Adrenal gland (tissue), 5 donors: Measurements from ENCODE around the gene NIPBL.

Source experiments
- POLR2A ChIP-seq, 2 donors: fragments of 450-650 bp; IDR thresholded peaks; one replicate each; pipeline ENCODE4 v1.6.1; 2017; ENCODE audit warnings: antibody characterized with exemption in 2 of 2, mild to moderate bottlenecking in 2 of 2, moderate library complexity in 1 of 2
- TF ChIP-seq, protein P1 (sequence below), 6 experiments: fragments of 450-650 bp in 4 of 6; fragments of 200-600 bp in 2 of 6; sonication (generic) in 1 of 6; IDR thresholded peaks; 1 replicate in 5 of 6; 2 replicates in 1 of 6; pipeline versions ENCODE4 v1.5.1 to v1.8.0; 2016 to 2021; ENCODE audit warnings: antibody characterized with exemption in 6 of 6, mild to moderate bottlenecking in 2 of 6, moderate library complexity in 1 of 6
- donor health status: DM: no; HTN: no; CAD: no.

DNA sequence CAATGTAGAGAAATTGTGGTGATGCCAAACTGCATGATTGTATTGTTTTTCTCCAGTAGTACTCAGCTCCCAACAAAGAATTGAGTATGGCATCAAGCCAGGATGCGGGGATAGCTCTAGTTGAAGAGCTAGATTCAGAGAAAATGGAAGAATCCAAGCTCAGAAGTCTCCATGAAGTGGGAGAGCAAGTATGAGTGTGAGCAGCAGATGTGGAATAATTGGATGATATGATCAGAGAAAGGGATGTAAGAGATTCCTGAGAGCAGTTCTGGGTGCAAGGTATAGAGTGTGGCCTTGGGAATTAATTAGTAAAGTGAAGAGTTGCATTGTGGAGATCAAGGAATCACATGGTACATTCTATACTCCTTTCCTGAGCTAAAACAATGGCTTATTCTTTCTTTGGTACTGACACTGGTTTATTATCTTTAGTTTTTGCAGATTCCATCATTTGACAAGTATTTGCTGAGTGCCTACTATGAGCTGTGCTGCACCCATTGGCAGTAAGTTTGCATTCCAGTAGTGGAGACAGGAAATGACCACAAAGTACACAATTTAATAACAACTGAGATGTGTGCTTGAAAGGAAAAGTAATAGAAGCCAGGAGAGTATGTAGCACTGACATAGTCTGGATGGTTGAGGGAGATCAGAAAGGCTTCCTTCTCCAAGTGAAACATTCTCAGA, 195.5 kb downstream of the NIPBL start:
- TF ChIP-seq, protein P1, sequence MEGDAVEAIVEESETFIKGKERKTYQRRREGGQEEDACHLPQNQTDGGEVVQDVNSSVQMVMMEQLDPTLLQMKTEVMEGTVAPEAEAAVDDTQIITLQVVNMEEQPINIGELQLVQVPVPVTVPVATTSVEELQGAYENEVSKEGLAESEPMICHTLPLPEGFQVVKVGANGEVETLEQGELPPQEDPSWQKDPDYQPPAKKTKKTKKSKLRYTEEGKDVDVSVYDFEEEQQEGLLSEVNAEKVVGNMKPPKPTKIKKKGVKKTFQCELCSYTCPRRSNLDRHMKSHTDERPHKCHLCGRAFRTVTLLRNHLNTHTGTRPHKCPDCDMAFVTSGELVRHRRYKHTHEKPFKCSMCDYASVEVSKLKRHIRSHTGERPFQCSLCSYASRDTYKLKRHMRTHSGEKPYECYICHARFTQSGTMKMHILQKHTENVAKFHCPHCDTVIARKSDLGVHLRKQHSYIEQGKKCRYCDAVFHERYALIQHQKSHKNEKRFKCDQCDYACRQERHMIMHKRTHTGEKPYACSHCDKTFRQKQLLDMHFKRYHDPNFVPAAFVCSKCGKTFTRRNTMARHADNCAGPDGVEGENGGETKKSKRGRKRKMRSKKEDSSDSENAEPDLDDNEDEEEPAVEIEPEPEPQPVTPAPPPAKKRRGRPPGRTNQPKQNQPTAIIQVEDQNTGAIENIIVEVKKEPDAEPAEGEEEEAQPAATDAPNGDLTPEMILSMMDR (IDR thresholded peaks at IDR 0.05): no peak
- TF ChIP-seq POLR2A (IDR thresholded peaks at IDR 0.05): no peak
